ENCODE measurements around the gene WFDC8.

DNA sequence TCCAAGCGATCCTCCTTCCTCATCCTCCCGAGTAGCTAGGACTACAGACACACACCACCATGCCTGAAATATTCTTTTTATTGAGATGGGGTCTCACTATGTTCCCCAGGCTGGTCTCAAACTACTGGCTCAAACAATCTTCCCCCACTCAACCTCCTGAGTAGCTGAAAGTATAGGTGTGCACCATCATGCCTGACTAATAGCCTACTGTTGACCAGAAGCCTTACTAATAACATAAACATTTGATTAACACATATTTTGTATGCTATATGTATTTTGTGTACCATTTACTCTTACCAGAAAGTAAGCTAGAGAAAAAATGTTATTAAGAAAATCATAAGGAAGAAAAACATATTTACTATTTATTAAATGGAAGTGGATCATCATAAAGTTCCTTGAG lies 38.5 kb upstream of the WFDC8 start:
- TF ChIP-seq CTCF (conservative IDR thresholded peaks at IDR 0.05; ENCODE audit: low read depth, low read length) (no peak), EZH2 (IDR thresholded peaks at IDR 0.05; ENCODE audit: low read length, unreplicated experiment) (no peak)
